Measurements from ENCODE around the gene KIF21A.

GRCh38 chr12:39404000-39404399, 38.9 kb downstream of the KIF21A start:
- no peak for TF ChIP-seq POLR2AphosphoS5 (IDR thresholded peaks at IDR 0.05; ENCODE audit: low read depth, low read length)
- TF ChIP-seq TAF1 (IDR thresholded peaks at IDR 0.05; ENCODE audit: borderline replicate concordance, insufficient read depth, low read length), result no peak
- TF ChIP-seq REST (IDR thresholded peaks at IDR 0.05; ENCODE audit: insufficient read depth in 1 of 2, low read depth in 2 of 2, low read length in 2 of 2), result no peak
